HEK293T (cell line): ENCODE data around the gene SAFB.
A peak's percentile ranks its signal among the peaks of the same experiment; 100 is the strongest.

Experiments used
- CTCF ChIA-PET: fragments of 350-600 bp; formaldehyde crosslinking; extraction: SDS; loops from one replicate; lab custom pipeline; 2021; ENCODE audit warnings: antibody characterized with exemption, inconsistent platforms; lab: Yijun Ruan, JAX
- POLR2A ChIA-PET: fragments of 350-600 bp; formaldehyde crosslinking; extraction: SDS; loops from one replicate; lab custom pipeline; 2020; ENCODE audit warnings: antibody characterized with exemption, inconsistent platforms; lab: Yijun Ruan, JAX
- DNase-seq: peaks from one replicate; pipeline ENCODE4 v3.0.0; 2012; ENCODE audit warnings: mixed read lengths; ENCODE audit errors: extremely low spot score
- ARNT ChIP-seq: fragments of 450-650 bp; IDR thresholded peaks from 2 replicates; pipeline ENCODE4 v1.6.1; 2017; ENCODE audit warnings: mild to moderate bottlenecking
- BHLHE40 ChIP-seq: fragments of 450-650 bp; IDR thresholded peaks from 2 replicates; pipeline ENCODE4 v1.6.1; 2016; ENCODE audit warnings: mild to moderate bottlenecking, moderate library complexity, borderline replicate concordance
- CTBP1 ChIP-seq: fragments of 450-650 bp; IDR thresholded peaks from 2 replicates; pipeline ENCODE4 v1.6.1; 2016; ENCODE audit warnings: borderline replicate concordance
- ELF4 ChIP-seq: fragments of 450-650 bp; IDR thresholded peaks from 2 replicates; pipeline ENCODE4 v1.6.1; 2017; ENCODE audit warnings: antibody characterized with exemption
- FOXA1 ChIP-seq: fragments of 450-650 bp; IDR thresholded peaks from 2 replicates; pipeline ENCODE4 v1.6.1; 2016; ENCODE audit warnings: mild to moderate bottlenecking
- FOXK2 ChIP-seq: fragments of 450-650 bp; IDR thresholded peaks from 2 replicates; pipeline ENCODE4 v1.6.1; 2016; ENCODE audit warnings: mild to moderate bottlenecking
- FOXM1 ChIP-seq: fragments of 450-650 bp; IDR thresholded peaks from 2 replicates; pipeline ENCODE4 v1.6.1; 2017; ENCODE audit warnings: mild to moderate bottlenecking, borderline replicate concordance
- HDGF ChIP-seq: fragments of 450-650 bp; IDR thresholded peaks from 2 replicates; pipeline ENCODE4 v1.6.1; 2017; ENCODE audit warnings: antibody characterized with exemption, borderline replicate concordance
- L3MBTL2 ChIP-seq: fragments of 450-650 bp; conservative IDR thresholded peaks from 2 replicates; pipeline ENCODE4 v1.6.1; 2016; ENCODE audit warnings: mild to moderate bottlenecking
- LEF1 ChIP-seq: fragments of 450-650 bp; IDR thresholded peaks from 2 replicates; pipeline ENCODE4 v1.6.1; 2017; ENCODE audit warnings: mild to moderate bottlenecking, borderline replicate concordance
- NFRKB ChIP-seq: fragments of 450-650 bp; IDR thresholded peaks from 2 replicates; pipeline ENCODE4 v1.6.1; 2016; ENCODE audit warnings: mild to moderate bottlenecking, moderate library complexity
- PKNOX1 ChIP-seq: fragments of 450-650 bp; IDR thresholded peaks from 2 replicates; pipeline ENCODE4 v1.6.1; 2016
- SP1 ChIP-seq: fragments of 450-650 bp; IDR thresholded peaks from 2 replicates; pipeline ENCODE4 v1.6.1; 2017
- SUZ12 ChIP-seq: fragments of 450-650 bp; IDR thresholded peaks from 2 replicates; pipeline ENCODE4 v1.6.1; 2016; ENCODE audit warnings: mild to moderate bottlenecking
- TARDBP ChIP-seq: fragments of 450-650 bp; IDR thresholded peaks from 2 replicates; pipeline ENCODE4 v1.6.1; 2016
- ZNF384 ChIP-seq: fragments of 450-650 bp; IDR thresholded peaks from 2 replicates; pipeline ENCODE4 v1.6.1; 2016

Gene SAFB

GRCh38 chr19:5621311-5621944, 1.5 kb upstream of the SAFB start:
- POLR2A ChIA-PET, result interaction anchor here (0.7 to 1.9 kb wide), 7 partner anchors 25 to 185 kb away, joined by 3 to 7 read pairs (median 4); no protein-coding TSS in a partner anchor
- no peak for TF ChIP-seq NFRKB
- TF ChIP-seq LEF1, result no peak
- TF ChIP-seq ARNT, result no peak
- no peak for TF ChIP-seq SUZ12
- no peak for TF ChIP-seq FOXA1
- TF ChIP-seq ELF4, result no peak
- TF ChIP-seq SP1, result no peak
- TF ChIP-seq FOXK2, result no peak
- TF ChIP-seq L3MBTL2, result no peak
- no peak for TF ChIP-seq TARDBP
- no peak for TF ChIP-seq HDGF
- no peak for TF ChIP-seq CTBP1
- TF ChIP-seq PKNOX1, result no peak
- TF ChIP-seq BHLHE40, result no peak
- no peak for TF ChIP-seq FOXM1
- no peak for TF ChIP-seq ZNF384
- no peak for DNase-seq
- CTCF ChIA-PET, result interaction anchor here (1.7 kb wide), 1 partner anchor 66 kb away, joined by 5 read pairs; no protein-coding TSS in a partner anchor

- POLR2A ChIA-PET, result interaction anchor here (0.7 to 1.9 kb wide), 19 partner anchors 7 to 98 kb away, joined by 3 to 11 read pairs (median 4); partner anchors contain the start of genes CATSPERD and LONP1
- TF ChIP-seq ZNF384, result no peak
- TF ChIP-seq ARNT, result no peak
- no peak for TF ChIP-seq L3MBTL2
- TF ChIP-seq BHLHE40, result no peak
- no peak for TF ChIP-seq ELF4
- CTCF ChIA-PET, result interaction anchor here (1.7 kb wide), 1 partner anchor 65 kb away, joined by 5 read pairs; no protein-coding TSS in a partner anchor
- no peak for DNase-seq
Measured at GRCh38 chr19:5621945-5622464, 878 bp upstream of the SAFB start.

GRCh38 chr19:5623397-5624017, 624 bp downstream of the SAFB start:
- TF ChIP-seq ARNT (no peak), FOXA1 (no peak), CTBP1 (no peak), FOXM1 (no peak)
- ChIA-PET POLR2A (interaction anchor here (0.8 to 1.9 kb wide), 14 partner anchors 8 to 97 kb away, joined by 3 to 11 read pairs (median 4); partner anchors contain the start of genes CATSPERD and LONP1), CTCF (no interaction called here)
- peak; percentile 20 for DNase-seq

GRCh38 chr19:5624018-5624663, 1.3 kb downstream of the SAFB start:
- ChIA-PET CTCF (no interaction called here), POLR2A (interaction anchor here (1.8 kb wide), 1 partner anchor 66 kb away, joined by 4 read pairs; the partner anchor contains the start of gene RPL36)
- DNase-seq, result no peak
- no peak for TF ChIP-seq ZNF384
- TF ChIP-seq L3MBTL2, result no peak
- no peak for TF ChIP-seq PKNOX1
- TF ChIP-seq FOXA1, result no peak
- no peak for TF ChIP-seq SUZ12
- no peak for TF ChIP-seq SP1

GRCh38 chr19:5624741-5625278, 1.9 kb downstream of the SAFB start:
- CTCF ChIA-PET, result interaction anchor here (0.7 kb wide), 1 partner anchor 644 kb away, joined by 3 read pairs; no protein-coding TSS in a partner anchor
- no peak for DNase-seq
- TF ChIP-seq ZNF384 (no peak), SUZ12 (no peak), L3MBTL2 (no peak), PKNOX1 (no peak), HDGF (no peak), ELF4 (no peak), SP1 (no peak), LEF1 (no peak)
- POLR2A ChIA-PET, result interaction anchor here (1.8 kb wide), 1 partner anchor 65 kb away, joined by 4 read pairs; the partner anchor contains the start of gene RPL36

- DNase-seq, result no peak
- ChIA-PET CTCF (no interaction called here), POLR2A (interaction anchor here (1.3 to 1.8 kb wide), 2 partner anchors 61 to 64 kb away, joined by 3 to 4 read pairs; partner anchors contain the start of gene RPL36)
- no peak for TF ChIP-seq L3MBTL2
- no peak for TF ChIP-seq FOXA1
- no peak for TF ChIP-seq FOXM1
- TF ChIP-seq ARNT, result no peak
- TF ChIP-seq LEF1, result no peak
- TF ChIP-seq SUZ12, result no peak
- no peak for TF ChIP-seq NFRKB
Measured at GRCh38 chr19:5625641-5626040, 2.8 kb downstream of the SAFB start.
